SK-N-MC (cell line): ENCODE results near the gene PCCA.
"Not testable (repeated sequence)": the region's sequence is repeated elsewhere in the genome, so short reads cannot be mapped to it uniquely, and the experiment has no call there.

Source experiments
- DNase-seq: peaks from one replicate; pipeline ENCODE4 v3.0.0-alpha.2; 2011; ENCODE audit warnings: low read depth, low spot score
- H3K27ac ChIP-seq: fragments of 200-600 bp; sonication (generic); 2 replicates; pipeline ENCODE4 v1.5.1; 2016; ENCODE audit warnings: mixed run types
- H3K36me3 ChIP-seq: fragments of 200-600 bp; sonication (generic); 2 replicates; pipeline ENCODE4 v1.6.1; 2017; ENCODE audit warnings: antibody characterized with exemption, low read length, mixed read lengths; ENCODE audit not compliant: insufficient read depth
- H3K4me3 ChIP-seq: fragments of 200-600 bp; sonication (generic); 2 replicates; pipeline ENCODE4 v1.5.1; 2016
- H3K9ac ChIP-seq: fragments of 200-600 bp; sonication (generic); 2 replicates; pipeline ENCODE4 v1.8.0; 2017; ENCODE audit warnings: mixed run types, mixed read lengths; ENCODE audit not compliant: insufficient read length
- H3K9me3 ChIP-seq: fragments of 200-600 bp; sonication (generic); 2 replicates; pipeline ENCODE4 v1.6.1; 2017; ENCODE audit warnings: low read depth, mild to moderate bottlenecking, antibody characterized with exemption, low read length, moderate library complexity, mixed read lengths
- EZH2 ChIP-seq: fragments of 200-600 bp; sonication (generic); IDR thresholded peaks from one replicate; pipeline ENCODE4 v1.6.1; 2017; ENCODE audit warnings: antibody characterized with exemption
- FOXP2 ChIP-seq: optimal IDR thresholded peaks from 2 replicates; pipeline ENCODE3; 2011; ENCODE audit warnings: mild to moderate bottlenecking, moderate library complexity; ENCODE audit not compliant: insufficient read depth; ENCODE audit errors: extremely low read length, control extremely low read depth
- POLR2AphosphoS5 ChIP-seq: IDR thresholded peaks from 2 replicates; pipeline ENCODE4 v1.6.1; 2012; ENCODE audit warnings: mild to moderate bottlenecking, low read depth, low read length, borderline replicate concordance

The PCCA gene

DNA sequence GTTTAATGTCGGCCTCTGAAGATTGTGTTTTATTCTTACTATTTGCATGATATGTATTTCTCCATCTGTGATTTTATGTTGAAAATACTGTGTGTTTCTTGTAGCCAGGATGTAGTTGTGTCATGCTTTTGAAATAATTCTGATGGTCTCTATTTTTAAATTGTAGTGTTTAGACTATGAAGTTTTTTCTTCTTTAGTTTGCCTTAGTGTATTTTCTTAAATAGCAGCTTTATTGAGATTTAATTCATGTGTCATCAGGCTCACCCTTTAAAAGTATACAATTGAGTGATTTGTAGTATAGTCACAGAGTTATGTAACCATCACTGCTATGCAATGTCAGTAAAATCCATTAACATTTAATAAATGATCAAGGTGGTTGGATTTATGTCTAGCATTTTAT lies 74.5 kb downstream of the PCCA start:
- H3K36me3 ChIP-seq = no peaks in the 10 kb centered on the region
- TF ChIP-seq FOXP2 = no peak
- no peak for TF ChIP-seq EZH2
- no peak for TF ChIP-seq POLR2AphosphoS5
- H3K9ac ChIP-seq = no peak overlapping the region
- no peak overlapping the region for H3K4me3 ChIP-seq
- H3K27ac ChIP-seq = no peak overlapping the region
- DNase-seq = no peak
- no peaks in the 10 kb centered on the region for H3K9me3 ChIP-seq

DNA sequence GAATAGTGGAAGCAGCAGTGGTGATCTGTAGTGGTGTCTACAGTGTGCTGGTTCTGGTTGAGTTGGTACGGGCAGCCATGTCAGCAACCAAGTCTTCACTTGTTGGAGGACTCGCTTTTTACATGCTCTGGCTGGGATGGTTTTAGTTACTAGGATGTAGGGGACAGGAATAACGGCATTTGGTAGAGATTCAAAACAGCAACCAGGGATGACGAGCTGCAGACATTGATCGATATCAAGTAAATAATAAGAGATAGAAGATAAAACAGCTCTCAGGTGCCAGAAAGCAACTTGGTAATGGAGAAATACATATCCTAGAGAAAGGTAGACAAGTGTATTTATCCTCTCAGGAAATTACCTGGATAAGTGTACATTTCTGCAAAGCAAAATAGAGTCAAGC lies 84.3 kb downstream of the PCCA start:
- no peak overlapping the region for H3K4me3 ChIP-seq
- H3K36me3 ChIP-seq = no peaks in the 10 kb centered on the region
- no peak overlapping the region for H3K9ac ChIP-seq
- TF ChIP-seq FOXP2 (no peak), EZH2 (no peak), POLR2AphosphoS5 (no peak)
- H3K27ac ChIP-seq = peak overlapping the region; percentile 44; the same call in 1 of the 2 replicates
- no peak for DNase-seq
- no peaks in the 10 kb centered on the region for H3K9me3 ChIP-seq

DNA sequence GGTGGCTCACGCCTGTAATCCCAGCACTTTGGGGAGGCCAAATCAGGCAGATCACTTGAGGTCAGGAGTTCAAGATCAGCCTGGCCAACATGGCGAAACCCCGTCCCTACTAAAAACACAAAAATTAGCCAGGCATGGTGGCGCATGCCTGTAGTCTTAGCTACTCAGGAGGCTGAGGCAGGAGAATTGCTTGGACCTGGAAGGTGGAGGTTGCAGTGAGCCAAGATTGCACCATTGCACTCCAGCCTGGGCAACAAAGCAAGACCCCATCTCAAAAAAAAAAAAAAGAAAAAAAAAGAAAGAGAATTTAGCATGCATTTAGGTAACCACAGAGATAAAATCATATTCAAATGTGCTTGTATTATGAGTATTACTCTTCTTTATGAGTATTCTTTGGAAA lies 85.6 kb downstream of the PCCA start:
- not testable (repeated sequence) for H3K27ac ChIP-seq

DNA sequence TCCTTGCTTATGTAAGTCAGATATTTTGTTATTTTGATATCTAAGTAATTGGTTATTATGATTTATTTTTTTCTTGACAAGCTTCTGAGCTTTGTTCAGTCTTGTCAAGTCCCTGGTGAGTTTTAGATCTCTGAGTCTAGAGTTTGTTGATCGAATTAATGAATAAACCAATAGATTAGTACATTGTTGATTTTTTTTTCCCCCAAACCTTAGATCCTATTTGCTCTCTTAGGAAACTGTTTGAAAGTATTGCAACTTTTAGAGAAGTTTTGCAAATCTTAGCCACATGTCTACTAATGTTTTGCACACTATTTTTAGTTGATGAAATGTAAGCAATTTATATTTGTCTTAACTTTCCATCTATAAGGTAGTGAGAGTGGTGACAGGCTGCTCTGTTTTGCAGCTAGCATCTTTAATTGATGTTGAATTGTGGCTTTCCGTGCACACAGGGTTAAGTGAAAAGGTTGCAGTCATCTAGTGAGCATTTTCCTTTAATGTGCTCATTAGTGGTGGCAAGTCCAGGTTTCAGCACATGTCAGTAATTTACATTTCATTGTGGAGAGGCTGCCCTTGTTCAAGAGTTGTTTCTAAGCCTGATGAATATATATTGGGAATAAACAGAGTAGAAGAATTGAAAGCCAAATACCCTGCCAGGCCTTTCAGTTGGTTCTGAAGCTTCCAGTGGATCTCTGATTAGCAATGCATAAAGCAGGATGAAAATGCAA lies 86.3 kb downstream of the PCCA start:
- no peaks in the 10 kb centered on the region for H3K36me3 ChIP-seq
- no peak for DNase-seq
- TF ChIP-seq EZH2 (no peak), FOXP2 (no peak), POLR2AphosphoS5 (no peak)
- no peak overlapping the region for H3K9ac ChIP-seq
- peak overlapping the region; percentile 90; the same call in 1 of the 2 replicates for H3K27ac ChIP-seq
- no peaks in the 10 kb centered on the region for H3K9me3 ChIP-seq
- H3K4me3 ChIP-seq = no peak overlapping the region

More for the DNA sequence above, 85.6 kb downstream of the PCCA start:
- DNase-seq, H3K4me3 ChIP-seq, H3K9me3 ChIP-seq, H3K36me3 ChIP-seq, H3K9ac ChIP-seq: not testable (repeated sequence)

DNA sequence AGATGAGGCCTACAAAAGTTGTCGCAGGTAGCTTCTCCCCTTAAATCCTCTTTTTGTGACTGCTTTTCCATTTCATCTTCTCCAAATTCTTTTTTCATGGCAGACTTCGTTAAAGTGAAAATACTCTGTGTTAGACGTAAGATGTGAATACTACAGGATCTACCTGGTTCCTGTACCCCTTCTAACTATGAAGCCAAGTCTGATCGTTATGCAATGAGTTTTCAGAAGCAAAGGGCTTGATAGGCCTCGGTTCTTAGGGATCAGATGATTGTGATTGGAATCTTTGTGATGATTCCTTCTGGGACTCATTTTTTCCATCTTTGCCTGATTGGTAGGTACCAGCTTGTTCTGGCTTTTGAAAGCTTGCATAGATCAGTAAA lies 86.9 kb downstream of the PCCA start:
- no peak overlapping the region for H3K9ac ChIP-seq
- TF ChIP-seq FOXP2 (no peak), POLR2AphosphoS5 (no peak), EZH2 (no peak)
- H3K9me3 ChIP-seq = no peaks in the 10 kb centered on the region
- peak overlapping the region; percentile 90; the same call in 1 of the 2 replicates for H3K27ac ChIP-seq
- DNase-seq = no peak
- no peaks in the 10 kb centered on the region for H3K36me3 ChIP-seq
- no peak overlapping the region for H3K4me3 ChIP-seq

DNA sequence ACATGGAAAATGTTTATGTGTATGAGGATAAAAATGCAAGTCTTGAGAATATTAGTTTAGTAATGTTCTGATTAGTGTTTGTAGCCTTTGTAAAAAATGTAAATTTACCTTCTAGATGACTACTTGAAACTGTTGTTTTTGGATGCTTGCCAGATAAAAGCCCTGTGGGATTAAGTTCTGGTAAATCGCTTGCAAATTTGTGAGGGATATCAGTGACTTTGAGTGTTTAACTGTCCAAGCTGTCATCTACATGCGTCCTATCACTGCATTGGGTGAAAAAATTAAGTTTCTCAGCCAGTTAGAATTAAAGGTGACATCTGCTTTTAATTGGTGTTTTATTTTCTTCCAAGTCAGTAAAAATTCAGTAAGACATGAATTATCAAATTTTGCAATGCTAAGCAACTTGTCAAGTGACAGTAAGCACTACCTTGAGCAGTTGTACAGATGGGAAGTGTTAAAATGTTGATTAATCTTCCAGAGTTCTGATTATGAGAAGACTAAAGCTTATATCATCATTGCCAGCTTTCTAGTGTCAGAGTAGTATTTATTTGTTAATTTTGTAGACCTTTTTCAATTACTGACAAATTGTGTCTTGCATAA lies 88.0 kb downstream of the PCCA start:
- H3K27ac ChIP-seq = peak overlapping the region; percentile 90
- H3K36me3 ChIP-seq = no peaks in the 10 kb centered on the region
- peak overlapping the region; percentile 15 for H3K9ac ChIP-seq
- no peaks in the 10 kb centered on the region for H3K9me3 ChIP-seq
- DNase-seq = peak; percentile 75
- peak overlapping the region; percentile 58 for H3K4me3 ChIP-seq
- TF ChIP-seq FOXP2 (peak; percentile 60), EZH2 (no peak), POLR2AphosphoS5 (0 out of 2 replicates have a peak, but pooled peaks have one; percentile 39)

DNA sequence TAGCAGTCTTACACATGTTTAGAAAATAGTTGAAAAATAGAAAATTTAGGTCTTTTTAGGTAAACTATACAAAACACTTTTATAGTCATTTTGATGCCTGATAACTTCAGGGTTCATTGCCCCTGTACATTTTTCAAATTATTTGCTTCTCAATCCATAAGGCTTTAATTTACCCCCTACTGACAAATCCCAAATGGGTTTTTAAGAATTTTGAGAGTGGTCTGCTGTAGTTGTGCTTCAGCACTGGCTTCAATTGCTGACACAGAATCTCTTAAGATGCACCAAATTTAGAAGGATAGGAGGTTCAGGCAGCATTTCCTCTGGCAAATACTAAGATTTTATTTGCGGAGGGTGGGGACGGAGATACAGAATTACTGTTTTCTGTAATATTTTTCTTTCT lies 89.4 kb downstream of the PCCA start:
- no peaks in the 10 kb centered on the region for H3K36me3 ChIP-seq
- H3K4me3 ChIP-seq = peak overlapping the region; percentile 58
- peak; percentile 57 for DNase-seq
- peak overlapping the region; percentile 15 for H3K9ac ChIP-seq
- H3K9me3 ChIP-seq = no peaks in the 10 kb centered on the region
- peak overlapping the region; percentile 90 for H3K27ac ChIP-seq
- no peak for TF ChIP-seq FOXP2
- no peak for TF ChIP-seq POLR2AphosphoS5
- no peak for TF ChIP-seq EZH2

DNA sequence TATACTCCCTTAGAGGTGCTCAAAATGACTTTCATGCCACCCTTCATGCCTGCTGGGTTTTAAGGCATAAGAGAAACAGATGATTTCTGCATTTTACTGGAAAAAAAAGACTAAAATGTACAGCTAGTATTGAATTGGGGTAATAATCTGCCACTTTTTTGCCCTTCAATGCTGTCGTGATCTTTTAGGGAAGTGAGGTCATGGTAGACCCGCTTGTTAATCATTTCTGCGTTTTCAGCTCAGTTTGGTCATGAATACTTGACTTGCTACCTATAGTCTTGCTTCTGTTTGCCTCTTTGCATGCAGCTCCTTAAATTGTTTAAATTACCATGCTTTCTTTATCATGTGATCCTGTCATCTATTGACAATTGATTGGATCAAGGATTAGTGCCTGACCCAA lies 90.4 kb downstream of the PCCA start:
- TF ChIP-seq EZH2 = no peak
- no peak for TF ChIP-seq POLR2AphosphoS5
- TF ChIP-seq FOXP2 = no peak
- Histone ChIP-seq H3K9me3 (no peaks in the 10 kb centered on the region), H3K9ac (no peak overlapping the region), H3K36me3 (no peaks in the 10 kb centered on the region), H3K4me3 (no peak overlapping the region), H3K27ac (no peak overlapping the region)
- DNase-seq = no peak

DNA sequence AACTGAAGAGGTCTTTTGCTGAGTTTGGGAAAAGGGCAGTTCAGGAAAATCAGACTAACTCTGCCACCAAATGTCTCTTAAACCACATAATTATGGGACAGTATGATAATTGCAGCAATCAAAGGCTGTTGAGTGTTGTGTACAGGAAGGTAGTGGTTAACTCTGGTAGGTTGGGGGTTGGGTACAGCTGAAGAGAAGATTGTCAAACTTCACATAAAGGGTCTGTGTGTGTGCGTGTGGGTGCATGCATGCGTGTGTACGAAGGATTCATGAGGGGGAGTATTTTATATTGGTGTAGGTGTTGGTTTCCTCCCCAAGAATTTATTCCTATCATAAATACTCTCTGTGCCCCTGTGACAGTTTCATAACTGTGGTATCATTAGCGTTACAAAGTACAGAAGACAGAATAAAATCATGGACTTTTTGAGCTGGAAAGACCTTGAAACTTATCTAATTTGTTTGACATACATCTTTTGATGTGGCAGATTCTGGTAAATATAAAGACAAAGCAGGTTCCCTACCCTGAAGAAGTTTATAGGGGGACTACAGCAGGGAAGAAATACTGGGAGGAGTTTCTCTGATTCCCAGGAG lies 94.1 kb downstream of the PCCA start:
- no peak overlapping the region for H3K4me3 ChIP-seq
- H3K9ac ChIP-seq = no peak overlapping the region
- H3K9me3 ChIP-seq = no peaks in the 10 kb centered on the region
- no peak for DNase-seq
- TF ChIP-seq EZH2 = no peak
- no peak for TF ChIP-seq FOXP2
- TF ChIP-seq POLR2AphosphoS5 = no peak
- H3K36me3 ChIP-seq = no peaks in the 10 kb centered on the region
- no peak overlapping the region for H3K27ac ChIP-seq
